ENCODE results near the gene SOWAHB.

DNA sequence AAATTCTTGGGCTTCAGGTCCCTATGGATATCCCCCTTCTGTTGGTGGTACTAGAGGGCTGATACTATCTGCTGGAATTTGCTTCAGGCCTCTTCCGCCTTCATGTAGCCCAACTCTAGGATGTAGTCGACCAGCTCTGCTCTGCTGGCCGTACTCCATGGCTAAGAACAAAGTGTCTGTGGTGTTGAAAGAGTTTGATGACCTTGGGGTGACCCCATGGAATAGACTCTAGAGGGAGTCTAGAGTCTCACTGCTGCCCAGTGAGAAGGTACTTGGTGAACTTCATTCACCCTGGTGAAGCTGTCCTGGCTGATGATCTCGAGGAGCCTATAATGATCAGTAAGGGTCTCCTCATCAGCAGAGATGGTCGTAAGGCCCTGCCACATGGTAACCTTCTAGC is 11.7 kb downstream of the SOWAHB start:
- TF ChIP-seq, protein P1, sequence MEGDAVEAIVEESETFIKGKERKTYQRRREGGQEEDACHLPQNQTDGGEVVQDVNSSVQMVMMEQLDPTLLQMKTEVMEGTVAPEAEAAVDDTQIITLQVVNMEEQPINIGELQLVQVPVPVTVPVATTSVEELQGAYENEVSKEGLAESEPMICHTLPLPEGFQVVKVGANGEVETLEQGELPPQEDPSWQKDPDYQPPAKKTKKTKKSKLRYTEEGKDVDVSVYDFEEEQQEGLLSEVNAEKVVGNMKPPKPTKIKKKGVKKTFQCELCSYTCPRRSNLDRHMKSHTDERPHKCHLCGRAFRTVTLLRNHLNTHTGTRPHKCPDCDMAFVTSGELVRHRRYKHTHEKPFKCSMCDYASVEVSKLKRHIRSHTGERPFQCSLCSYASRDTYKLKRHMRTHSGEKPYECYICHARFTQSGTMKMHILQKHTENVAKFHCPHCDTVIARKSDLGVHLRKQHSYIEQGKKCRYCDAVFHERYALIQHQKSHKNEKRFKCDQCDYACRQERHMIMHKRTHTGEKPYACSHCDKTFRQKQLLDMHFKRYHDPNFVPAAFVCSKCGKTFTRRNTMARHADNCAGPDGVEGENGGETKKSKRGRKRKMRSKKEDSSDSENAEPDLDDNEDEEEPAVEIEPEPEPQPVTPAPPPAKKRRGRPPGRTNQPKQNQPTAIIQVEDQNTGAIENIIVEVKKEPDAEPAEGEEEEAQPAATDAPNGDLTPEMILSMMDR (conservative IDR thresholded peaks at IDR 0.05; ENCODE audit: low read length) = no peak
- TF ChIP-seq EZH2phosphoT487 (IDR thresholded peaks at IDR 0.05; ENCODE audit: borderline replicate concordance) = no peak
